Measurements from ENCODE around the gene FGD6. TPM values are rescaled to one million over a fixed set of nuclear protein-coding genes. Genes with fewer than 3 reads are reported as not detected.

FGD6 gene
- total RNA-seq, 4 donors from 2014 or later = 2.9 to 8.4 (median 4.4) TPM

- intact Hi-C loops (cut with DNase I; ENCODE audit: low total_unique reads) = no loop called here
- no peak for DNase-seq
Measured at GRCh38 chr12:95203487-95204030, 13.7 kb downstream of the FGD6 start.

GRCh38 chr12:95202691-95203486 is 14.4 kb downstream of the FGD6 start:
- ATAC-seq (no peak), DNase-seq (no peak)
- intact Hi-C loops (cut with DNase I; ENCODE audit: low total_unique reads) (no loop called here), in situ Hi-C loops (cut with MboI; ENCODE audit: low sequenced_read_pairs in 4 of 4) (no loop called here)
- Histone ChIP-seq H3K9me3 (no peaks in the 10 kb centered on the region), H3K4me1 (peaks cover 16 to 26% of the 10 kb centered on the region in 2 donors), H3K27ac (peak overlapping the region in 1 of 4 donors; percentile 36), H3K4me3 (no peak overlapping the region), H3K36me3 (no peaks in the 10 kb centered on the region), H3K27me3 (no peaks in the 10 kb centered on the region)
- TF ChIP-seq POLR2A (IDR thresholded peaks at IDR 0.05) = no peak
- no peak for TF ChIP-seq CTCF (IDR thresholded peaks at IDR 0.05 in 4 of 5, conservative IDR thresholded peaks at IDR 0.05 in 1 of 5)

More at GRCh38 chr12:95203487-95204030, 13.7 kb downstream of the FGD6 start:
- H3K4me3 ChIP-seq = no peak overlapping the region
- H3K4me1 ChIP-seq = peaks cover 16 to 26% of the 10 kb centered on the region in 2 donors
- H3K9me3 ChIP-seq = no peaks in the 10 kb centered on the region
- no peaks in the 10 kb centered on the region for H3K27me3 ChIP-seq
- no peaks in the 10 kb centered on the region for H3K36me3 ChIP-seq
- in situ Hi-C loops (cut with MboI; ENCODE audit: low sequenced_read_pairs in 4 of 4) = no loop called here
- TF ChIP-seq CTCF (IDR thresholded peaks at IDR 0.05 in 4 of 5, conservative IDR thresholded peaks at IDR 0.05 in 1 of 5) (no peak), POLR2A (IDR thresholded peaks at IDR 0.05) (no peak)
- no peak for ATAC-seq
- H3K27ac ChIP-seq = no peak overlapping the region

GRCh38 chr12:95201056-95201670 is 16.1 kb downstream of the FGD6 start:
- in situ Hi-C loops (cut with MboI; ENCODE audit: low sequenced_read_pairs in 4 of 4) (no loop called here), intact Hi-C loops (cut with DNase I; ENCODE audit: low total_unique reads) (no loop called here)
- H3K4me3 ChIP-seq = no peak overlapping the region
- H3K27ac ChIP-seq = no peak overlapping the region
- peaks cover 14 to 25% of the 10 kb centered on the region in 2 donors for H3K4me1 ChIP-seq
- TF ChIP-seq POLR2A (IDR thresholded peaks at IDR 0.05) (no peak), CTCF (IDR thresholded peaks at IDR 0.05 in 4 of 5, conservative IDR thresholded peaks at IDR 0.05 in 1 of 5) (no peak)
- no peak for ATAC-seq
- no peaks in the 10 kb centered on the region for H3K36me3 ChIP-seq
- no peaks in the 10 kb centered on the region for H3K27me3 ChIP-seq
- DNase-seq = no peak
- H3K9me3 ChIP-seq = no peaks in the 10 kb centered on the region

GRCh38 chr12:95200128-95200894 is 17.0 kb downstream of the FGD6 start:
- peaks cover 9 to 19% of the 10 kb centered on the region in 2 donors for H3K4me1 ChIP-seq

More at GRCh38 chr12:95200128-95200894, 17.0 kb downstream of the FGD6 start:
- H3K4me3 ChIP-seq = no peak overlapping the region
- DNase-seq (no peak), ATAC-seq (no peak)
- in situ Hi-C loops (cut with MboI; ENCODE audit: low sequenced_read_pairs in 4 of 4) = no loop called here
- no peaks in the 10 kb centered on the region for H3K27me3 ChIP-seq
- TF ChIP-seq POLR2A (IDR thresholded peaks at IDR 0.05) (no peak), CTCF (IDR thresholded peaks at IDR 0.05 in 4 of 5, conservative IDR thresholded peaks at IDR 0.05 in 1 of 5) (no peak)
- H3K36me3 ChIP-seq = no peaks in the 10 kb centered on the region
- no peak overlapping the region for H3K27ac ChIP-seq
- intact Hi-C loops (cut with DNase I; ENCODE audit: low total_unique reads) = no loop called here
- no peaks in the 10 kb centered on the region for H3K9me3 ChIP-seq

Measured in gastrocnemius medialis (tissue), 4 donors.